HFF-Myc (cell line): Measurements from ENCODE around the gene DDX39A.
A peak's percentile ranks its signal among the peaks of the same experiment; 100 is the strongest.

ENCODE experiments used
- DNase-seq: peaks from one replicate; pipeline ENCODE4 v3.0.0-alpha.2; 2011; ENCODE audit warnings: low read depth; ENCODE audit errors: extremely low read depth
- H3K4me3 ChIP-seq: replicated peaks from 2 replicates; pipeline ENCODE4 v1.5.1; 2011; ENCODE audit warnings: low read depth, mild to moderate bottlenecking, control low read depth, low read length
- TF ChIP-seq, protein P1 (sequence below): IDR thresholded peaks from 2 replicates; pipeline ENCODE4 v1.5.1; 2012; ENCODE audit warnings: mild to moderate bottlenecking, low read depth, low read length, control low read depth; ENCODE audit errors: missing control alignments

DDX39A gene

DNA sequence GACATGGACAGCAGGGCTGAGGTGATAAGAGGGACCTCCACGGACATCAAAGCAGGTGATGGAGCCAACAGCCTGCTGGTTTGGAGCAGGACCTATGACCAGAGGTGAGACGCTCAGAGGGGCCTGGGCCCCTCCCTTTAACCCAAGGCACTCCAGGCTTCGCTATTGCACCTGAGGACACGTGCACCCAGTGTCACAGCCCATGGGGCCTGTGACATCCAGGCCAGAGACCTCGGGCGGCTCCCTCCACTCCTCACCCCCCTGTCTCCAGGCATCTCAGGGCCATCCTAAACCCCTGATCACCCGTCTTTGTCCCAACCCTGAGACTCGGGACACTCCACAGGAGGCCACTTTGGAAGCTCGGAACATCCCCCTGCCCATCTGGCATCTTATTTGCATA is 25.0 kb downstream of the DDX39A start:
- TF ChIP-seq, protein P1, sequence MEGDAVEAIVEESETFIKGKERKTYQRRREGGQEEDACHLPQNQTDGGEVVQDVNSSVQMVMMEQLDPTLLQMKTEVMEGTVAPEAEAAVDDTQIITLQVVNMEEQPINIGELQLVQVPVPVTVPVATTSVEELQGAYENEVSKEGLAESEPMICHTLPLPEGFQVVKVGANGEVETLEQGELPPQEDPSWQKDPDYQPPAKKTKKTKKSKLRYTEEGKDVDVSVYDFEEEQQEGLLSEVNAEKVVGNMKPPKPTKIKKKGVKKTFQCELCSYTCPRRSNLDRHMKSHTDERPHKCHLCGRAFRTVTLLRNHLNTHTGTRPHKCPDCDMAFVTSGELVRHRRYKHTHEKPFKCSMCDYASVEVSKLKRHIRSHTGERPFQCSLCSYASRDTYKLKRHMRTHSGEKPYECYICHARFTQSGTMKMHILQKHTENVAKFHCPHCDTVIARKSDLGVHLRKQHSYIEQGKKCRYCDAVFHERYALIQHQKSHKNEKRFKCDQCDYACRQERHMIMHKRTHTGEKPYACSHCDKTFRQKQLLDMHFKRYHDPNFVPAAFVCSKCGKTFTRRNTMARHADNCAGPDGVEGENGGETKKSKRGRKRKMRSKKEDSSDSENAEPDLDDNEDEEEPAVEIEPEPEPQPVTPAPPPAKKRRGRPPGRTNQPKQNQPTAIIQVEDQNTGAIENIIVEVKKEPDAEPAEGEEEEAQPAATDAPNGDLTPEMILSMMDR: no peak
- H3K4me3 ChIP-seq: no peak overlapping the region
- DNase-seq: no peak

DNA sequence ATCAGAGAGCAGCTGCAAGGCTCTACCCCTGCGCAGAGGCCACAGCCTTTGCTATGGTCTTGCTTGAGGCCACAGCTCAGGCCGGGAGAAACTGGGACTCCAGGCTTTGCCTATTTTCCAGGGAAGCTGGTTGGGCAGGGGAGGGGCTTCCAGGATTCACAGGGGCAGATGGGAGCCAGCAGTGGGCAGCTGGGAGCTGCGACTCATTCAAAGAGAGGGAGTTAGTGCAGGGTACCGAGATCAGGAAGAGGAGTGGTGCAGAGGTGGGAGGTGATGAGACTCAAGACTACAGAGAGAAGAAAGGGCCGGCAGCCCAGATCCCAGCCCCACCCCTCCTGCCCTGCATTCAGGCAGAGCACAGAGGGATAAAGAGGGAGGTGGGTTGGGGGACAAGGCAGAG is 25.8 kb downstream of the DDX39A start:
- H3K4me3 ChIP-seq: no peak overlapping the region
- TF ChIP-seq, protein P1: no peak
- no peak for DNase-seq

DNA sequence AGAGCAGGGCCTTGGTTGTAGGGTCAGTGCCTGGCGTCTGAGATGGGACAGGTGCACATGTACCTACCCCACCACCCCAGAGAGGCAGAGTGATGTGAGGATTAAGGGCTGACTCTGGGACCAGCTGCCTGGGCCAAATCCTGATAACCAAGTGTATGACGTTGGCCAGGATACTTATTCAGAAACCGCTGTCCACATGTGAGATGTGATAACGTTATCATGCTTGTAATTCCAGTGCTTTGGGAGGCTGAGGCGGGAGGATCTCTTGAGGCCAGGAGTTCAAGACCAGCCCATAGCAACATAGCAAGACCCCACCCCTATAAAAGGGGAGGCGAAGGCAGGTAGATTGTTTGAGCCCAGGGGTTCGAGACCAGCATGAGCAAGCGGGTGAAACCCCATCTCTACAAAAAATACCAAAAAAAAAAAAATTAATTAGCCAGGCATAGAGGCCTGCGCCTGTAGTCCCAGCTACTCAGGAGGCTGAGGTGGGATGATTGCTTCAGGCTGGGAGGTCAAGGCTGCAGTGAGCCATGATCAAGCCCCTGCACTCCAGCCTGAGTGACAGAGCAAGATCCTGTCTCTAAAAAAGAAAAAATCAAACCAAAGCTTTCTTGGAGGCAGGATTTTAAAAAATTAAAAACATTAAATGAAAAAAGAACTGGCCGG is 27.9 kb downstream of the DDX39A start:
- TF ChIP-seq, protein P1: no peak
- no peak overlapping the region for H3K4me3 ChIP-seq
- no peak for DNase-seq

DNA sequence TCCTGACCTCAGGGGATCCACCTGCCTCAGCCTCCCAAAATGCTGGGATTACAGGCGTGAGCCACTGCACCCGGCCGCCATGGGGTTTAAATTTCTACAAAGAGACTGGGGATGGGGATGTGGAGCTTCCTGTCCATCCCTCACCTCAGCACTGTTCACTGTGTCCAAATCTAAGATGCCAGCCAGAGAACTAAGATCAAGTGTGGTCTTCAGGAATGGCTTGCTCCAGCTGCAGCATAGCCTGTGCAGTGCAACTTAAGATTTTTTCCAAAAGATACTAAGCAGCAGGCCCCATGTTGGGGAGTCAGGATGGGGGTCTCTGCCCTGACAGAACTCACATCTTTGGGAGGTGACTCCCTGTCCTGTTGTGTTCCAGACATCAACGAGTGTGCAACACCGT is 28.6 kb downstream of the DDX39A start:
- DNase-seq: no peak
- TF ChIP-seq, protein P1: no peak

DNA sequence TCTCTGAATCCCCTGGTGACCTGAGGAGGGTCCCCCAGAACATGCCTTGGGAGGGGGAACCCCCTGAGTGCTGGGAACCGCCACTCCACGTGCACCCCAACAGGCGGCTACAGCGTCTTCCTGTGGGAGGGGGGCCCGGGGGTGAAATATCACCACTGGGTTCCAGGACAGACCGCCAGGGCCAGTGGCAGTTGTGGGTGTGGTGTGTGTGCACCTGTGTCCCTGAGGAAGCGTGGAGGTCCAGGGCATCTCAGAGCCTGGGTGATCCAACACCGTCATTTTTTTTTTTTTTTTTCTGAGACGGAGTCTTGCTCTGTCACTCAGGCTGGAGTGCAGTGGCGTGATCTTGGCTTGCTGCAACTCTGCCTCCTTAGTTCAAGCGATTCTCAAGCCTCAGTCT is 33.6 kb downstream of the DDX39A start:
- DNase-seq: no peak
- no peak overlapping the region for H3K4me3 ChIP-seq
- TF ChIP-seq, protein P1: no peak

More for the DNA sequence above, 28.6 kb downstream of the DDX39A start:
- H3K4me3 ChIP-seq: no peak overlapping the region

DNA sequence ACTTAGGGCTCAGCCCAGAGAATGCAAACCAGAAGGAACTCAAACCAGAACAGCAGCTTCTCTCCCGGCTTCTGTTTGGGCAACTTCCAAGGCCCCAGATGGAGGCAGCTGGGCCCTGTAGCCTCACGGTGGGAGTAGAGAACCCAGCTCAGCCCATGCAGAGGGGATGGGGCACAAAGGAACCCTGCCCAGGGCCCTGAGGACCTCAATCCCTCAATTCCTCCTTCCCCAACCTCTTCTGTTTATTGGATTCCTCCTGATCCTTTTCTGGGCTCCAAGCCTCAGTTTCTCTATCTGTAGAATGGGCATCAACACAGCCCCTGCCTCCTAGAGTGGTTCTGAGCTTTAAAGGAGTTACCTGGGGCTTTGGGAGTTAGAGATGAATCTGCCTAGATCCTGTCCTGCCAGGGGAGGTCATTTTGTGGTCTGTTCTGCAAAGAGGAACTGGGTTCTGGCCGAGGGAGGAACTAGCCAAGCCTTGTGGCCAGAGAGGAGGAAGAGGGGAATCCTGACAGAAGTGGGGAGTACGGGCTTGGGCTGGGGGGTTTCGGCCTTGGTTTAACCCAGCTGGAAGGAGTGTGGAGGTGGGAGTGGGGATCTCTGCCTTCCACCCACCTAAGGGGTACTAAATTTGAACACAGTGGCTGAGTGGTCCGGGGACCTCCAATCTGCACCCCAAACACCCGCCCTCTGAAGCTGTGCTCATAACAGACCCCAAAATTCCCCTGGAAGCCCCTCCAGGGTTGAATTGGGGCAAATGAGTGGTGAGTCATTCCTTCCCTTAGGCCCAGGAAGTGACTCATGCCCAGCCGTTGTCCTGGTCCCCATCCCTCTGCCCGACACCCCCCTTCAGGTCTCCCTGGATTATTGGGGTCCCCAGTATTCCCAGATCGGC is 35.2 kb downstream of the DDX39A start:
- no peak for DNase-seq
- peak overlapping the region; percentile 60 for H3K4me3 ChIP-seq
- TF ChIP-seq, protein P1: no peak
